ENCODE results near the gene CD19.

GRCh38 chr16:28915181-28915580 lies 16.6 kb upstream of the CD19 start:
- TF ChIP-seq POLR2A (IDR thresholded peaks at IDR 0.05) (no peak), CTCF (IDR thresholded peaks at IDR 0.05) (no peak)

All from adrenal gland (tissue), 5 donors.